Keratinocyte (primary cell): ENCODE data around the gene LSM4. TPM values are rescaled to one million over a fixed set of nuclear protein-coding genes. Genes with fewer than 3 reads are reported as not detected.

ENCODE experiments used
- DNase-seq: peaks from one replicate; pipeline ENCODE4 v3.0.0-alpha.2; 2011; ENCODE audit warnings: low read depth, missing footprints, low spot score
- FAIRE-seq: peaks from 2 replicates; lab custom pipeline; 2011; peaks lifted over from hg19 to GRCh38; lab: Jason Lieb, UNC
- H2AFZ ChIP-seq: 2 replicates; pipeline ENCODE4 v1.6.0; 2012; ENCODE audit warnings: low read length, control low read depth, inconsistent platforms; ENCODE audit not compliant: control insufficient read depth
- H3K27ac ChIP-seq: 2 replicates; pipeline ENCODE4 v1.5.1; 2011; ENCODE audit warnings: low read length; ENCODE audit not compliant: control insufficient read depth, insufficient read depth
- H3K27me3 ChIP-seq: 3 replicates; pipeline ENCODE4 v1.6.0; 2011; ENCODE audit warnings: low read length; ENCODE audit not compliant: control insufficient read depth, insufficient read depth; ENCODE audit errors: extremely low read depth
- H3K36me3 ChIP-seq, 2 experiments: 2 replicates in 1 of 2; 3 replicates in 1 of 2; pipeline ENCODE4 v1.5.1; 2011; ENCODE audit warnings: low read length in 2 of 2, mild to moderate bottlenecking in 1 of 2; ENCODE audit not compliant: control insufficient read depth in 2 of 2, insufficient read depth in 2 of 2; ENCODE audit errors: extremely low read depth in 1 of 2
- H3K4me1 ChIP-seq: 3 replicates; pipeline ENCODE4 v1.5.1; 2011; ENCODE audit warnings: low read length; ENCODE audit not compliant: control insufficient read depth, insufficient read depth; ENCODE audit errors: extremely low read depth
- H3K4me2 ChIP-seq: 3 replicates; pipeline ENCODE4 v1.6.0; 2011; ENCODE audit warnings: low read depth, low read length; ENCODE audit not compliant: control insufficient read depth, insufficient read depth; ENCODE audit errors: extremely low read depth
- H3K4me3 ChIP-seq, 3 experiments: fragments of 200-600 bp in 1 of 3; sonication (generic) in 1 of 3; 2 replicates in 2 of 3; 3 replicates in 1 of 3; pipeline ENCODE4 v1.5.1; 2011 to 2016; ENCODE audit warnings: low read length in 3 of 3, mild to moderate bottlenecking in 3 of 3, control low read depth in 2 of 3, inconsistent platforms in 1 of 3, low read depth in 1 of 3, mixed read lengths in 1 of 3, mixed run types in 1 of 3, moderate library complexity in 1 of 3; ENCODE audit not compliant: control insufficient read depth in 2 of 3, insufficient read depth in 2 of 3; ENCODE audit errors: extremely low read depth in 1 of 3
- H3K79me2 ChIP-seq: 2 replicates; pipeline ENCODE4 v1.6.0; 2012; ENCODE audit warnings: low read length; ENCODE audit not compliant: control insufficient read depth, insufficient read depth
- H3K9ac ChIP-seq: 3 replicates; pipeline ENCODE4 v1.6.0; 2011; ENCODE audit warnings: low read length; ENCODE audit not compliant: control insufficient read depth, insufficient read depth; ENCODE audit errors: extremely low read depth
- H3K9me1 ChIP-seq: 3 replicates; pipeline ENCODE4 v1.6.0; 2011; ENCODE audit warnings: low read length; ENCODE audit not compliant: control insufficient read depth, insufficient read depth; ENCODE audit errors: extremely low read depth
- H3K9me3 ChIP-seq: 2 replicates; pipeline ENCODE4 v1.5.1; 2012; ENCODE audit warnings: low read depth, low read length; ENCODE audit not compliant: control insufficient read depth
- H4K20me1 ChIP-seq: 3 replicates; pipeline ENCODE4 v1.6.0; 2011; ENCODE audit warnings: low read length; ENCODE audit not compliant: control insufficient read depth, insufficient read depth; ENCODE audit errors: extremely low read depth
- EZH2 ChIP-seq: IDR thresholded peaks from one replicate; pipeline ENCODE4 v1.6.1; 2012; ENCODE audit warnings: inconsistent platforms, mild to moderate bottlenecking, low read length, moderate library complexity
- dilution Hi-C: fragments of 300-500 bp; cut with MboI; formaldehyde crosslinking; loops from one replicate; pipeline ENCODE4 v1.7.0; 2020; ENCODE audit warnings: low sequenced_read_pairs; ENCODE audit not compliant: extremely low pct_ligation_motif_present
- polyA plus RNA-seq, 5 experiments: library from polyadenylated mRNA; depleted of rRNA in 3 of 5; stranded (reverse) in 3 of 5; stranded (forward) in 1 of 5; unstranded in 1 of 5; fragments of >200 nt; gene quantifications; 1 replicate in 1 of 5; 2 replicates in 3 of 5; 3 replicates in 1 of 5; pipeline versions ENCODE4 v1.2.1 to v1.2.3, GENCODE V29; 2011 to 2012; ENCODE audit warnings: missing spikeins in 2 of 5, low read depth in 1 of 5, low replicate concordance in 1 of 5
- TF ChIP-seq, protein P1 (sequence below), 3 experiments: IDR thresholded peaks in 1 of 3; conservative IDR thresholded peaks in 1 of 3; optimal IDR thresholded peaks in 1 of 3; 2 replicates in 2 of 3; 3 replicates in 1 of 3; pipeline versions ENCODE3 to v1.5.1; 2011; ENCODE audit warnings: low read length in 3 of 3, mild to moderate bottlenecking in 3 of 3, moderate library complexity in 2 of 3, control low read depth in 1 of 3, inconsistent platforms in 1 of 3; ENCODE audit not compliant: insufficient read depth in 2 of 3; ENCODE audit errors: extremely low read depth in 1 of 3

Gene LSM4
- polyA plus RNA-seq, 1 donor (not counting 4 experiments of a cell fraction or from before 2014, with no cell fraction given), result 162 TPM

GRCh38 chr19:18345296-18345695 is 22.4 kb upstream of the LSM4 start:
- Histone ChIP-seq H3K4me1 (peaks cover 34% of the 10 kb centered on the region), H4K20me1 (no peaks in the 10 kb centered on the region), H3K9ac (no peak overlapping the region), H3K79me2 (no peaks in the 10 kb centered on the region), H3K36me3 (no peaks in the 10 kb centered on the region), H3K9me1 (no peaks in the 10 kb centered on the region), H3K9me3 (no peaks in the 10 kb centered on the region), H2AFZ (no peak overlapping the region), H3K4me3 (no peak overlapping the region), H3K27me3 (no peaks in the 10 kb centered on the region), H3K27ac (no peak overlapping the region), H3K4me2 (no peak overlapping the region)
- dilution Hi-C loops, result no loop called here
- DNase-seq (no peak), FAIRE-seq (no peak)
- TF ChIP-seq, protein P1, sequence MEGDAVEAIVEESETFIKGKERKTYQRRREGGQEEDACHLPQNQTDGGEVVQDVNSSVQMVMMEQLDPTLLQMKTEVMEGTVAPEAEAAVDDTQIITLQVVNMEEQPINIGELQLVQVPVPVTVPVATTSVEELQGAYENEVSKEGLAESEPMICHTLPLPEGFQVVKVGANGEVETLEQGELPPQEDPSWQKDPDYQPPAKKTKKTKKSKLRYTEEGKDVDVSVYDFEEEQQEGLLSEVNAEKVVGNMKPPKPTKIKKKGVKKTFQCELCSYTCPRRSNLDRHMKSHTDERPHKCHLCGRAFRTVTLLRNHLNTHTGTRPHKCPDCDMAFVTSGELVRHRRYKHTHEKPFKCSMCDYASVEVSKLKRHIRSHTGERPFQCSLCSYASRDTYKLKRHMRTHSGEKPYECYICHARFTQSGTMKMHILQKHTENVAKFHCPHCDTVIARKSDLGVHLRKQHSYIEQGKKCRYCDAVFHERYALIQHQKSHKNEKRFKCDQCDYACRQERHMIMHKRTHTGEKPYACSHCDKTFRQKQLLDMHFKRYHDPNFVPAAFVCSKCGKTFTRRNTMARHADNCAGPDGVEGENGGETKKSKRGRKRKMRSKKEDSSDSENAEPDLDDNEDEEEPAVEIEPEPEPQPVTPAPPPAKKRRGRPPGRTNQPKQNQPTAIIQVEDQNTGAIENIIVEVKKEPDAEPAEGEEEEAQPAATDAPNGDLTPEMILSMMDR (optimal IDR thresholded peaks at IDR 0.05 in 1 of 3, IDR thresholded peaks at IDR 0.05 in 1 of 3, conservative IDR thresholded peaks at IDR 0.05 in 1 of 3; ENCODE audit: extremely low read depth in 1 of 3, insufficient read depth in 2 of 3, low read length in 3 of 3), result no peak
- TF ChIP-seq EZH2, result no peak

DNA sequence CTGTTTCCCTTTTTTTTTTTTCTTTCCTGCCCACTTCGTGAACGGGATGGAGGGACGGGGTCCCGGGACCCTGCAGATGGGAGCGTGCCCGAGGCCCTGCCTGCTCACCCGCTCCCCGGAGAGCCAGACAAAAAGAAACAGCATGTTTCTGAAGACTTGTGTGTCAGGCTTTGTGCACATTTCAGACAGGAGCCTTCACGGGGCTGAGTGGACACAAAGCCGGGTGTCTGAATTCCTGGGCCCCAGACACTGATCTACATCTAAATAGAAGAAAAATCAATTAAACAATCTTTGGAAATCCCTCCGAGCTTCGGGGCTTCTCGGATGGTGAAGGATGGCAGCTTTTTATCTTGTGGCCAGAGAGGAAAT is 21.7 kb upstream of the LSM4 start:
- no peak for FAIRE-seq
- no peak for DNase-seq
- H2AFZ ChIP-seq, result no peak overlapping the region
- no peaks in the 10 kb centered on the region for H3K27me3 ChIP-seq
- H3K4me1 ChIP-seq, result peaks cover 38% of the 10 kb centered on the region
- H4K20me1 ChIP-seq, result no peaks in the 10 kb centered on the region
- H3K9me3 ChIP-seq, result no peaks in the 10 kb centered on the region
- TF ChIP-seq EZH2, result no peak
- TF ChIP-seq, protein P1 (optimal IDR thresholded peaks at IDR 0.05 in 1 of 3, IDR thresholded peaks at IDR 0.05 in 1 of 3, conservative IDR thresholded peaks at IDR 0.05 in 1 of 3; ENCODE audit: extremely low read depth in 1 of 3, insufficient read depth in 2 of 3, low read length in 3 of 3), result no peak
- no peaks in the 10 kb centered on the region for H3K79me2 ChIP-seq
- H3K4me2 ChIP-seq, result peak overlapping the region; percentile 64
- dilution Hi-C loops, result no loop called here
- H3K36me3 ChIP-seq, result no peaks in the 10 kb centered on the region
- H3K9ac ChIP-seq, result no peak overlapping the region
- no peak overlapping the region for H3K4me3 ChIP-seq
- no peaks in the 10 kb centered on the region for H3K9me1 ChIP-seq
- peak overlapping the region; percentile 68 for H3K27ac ChIP-seq
